Right kidney (tissue), 9 donors: ENCODE results near the gene TNFRSF11A.

Experiments used
- DNase-seq: peaks from one replicate; pipeline ENCODE4 v3.0.0-alpha.2; 2016
- long read RNA-seq, 8 donors: transcript quantifications; one replicate each; lab custom pipeline, GENCODE V29; 2026

Gene TNFRSF11A
- long read RNA-seq, donor 1 = 0 reads
- long read RNA-seq, donor 2 = 0 reads
- long read RNA-seq, donor 3 = 0 reads
- long read RNA-seq, donor 4 = 0 reads
- long read RNA-seq, donor 5, full-length matches to known transcripts = 1 of 1 reads
- long read RNA-seq, donor 5, partial matches to known transcripts = 0 of 1 reads
- long read RNA-seq, donor 5, other reads (novel, unspliced or antisense) = 0 of 1 reads
- long read RNA-seq, donor 6 = 0 reads
- long read RNA-seq, donor 7 = 0 reads
- long read RNA-seq, donor 8 = 0 reads

- peak; percentile 65 for DNase-seq
Observed at GRCh38 chr18:62324917-62325805, at the start of gene TNFRSF11A. TNFRSF11A (plus strand) TSS chr18:62325310; CDS start chr18:62325353, 43 bp downstream.

DNA sequence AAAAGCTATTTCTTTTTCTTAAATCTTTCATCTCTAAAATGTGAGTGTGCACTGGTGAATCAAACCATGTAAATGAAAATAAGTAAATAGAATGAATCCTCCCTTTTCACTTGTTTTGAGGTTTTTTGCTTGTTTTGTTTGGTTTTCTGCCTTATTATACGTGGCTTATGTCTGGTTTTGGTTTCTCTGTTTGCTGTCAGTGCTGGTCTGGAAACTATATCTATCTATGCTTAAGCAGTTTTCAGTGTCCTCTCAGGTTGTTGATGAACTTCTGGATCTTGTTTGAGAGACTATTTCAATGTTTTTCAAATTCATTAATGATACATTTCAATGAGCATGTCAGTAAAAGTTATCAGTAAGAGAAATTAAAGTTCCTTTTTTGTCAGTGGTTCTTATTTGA lies 48.1 kb upstream of the TNFRSF11A start:
- no peak for DNase-seq

- DNase-seq = no peak
Observed at GRCh38 chr18:62279561-62279960, 45.5 kb upstream of the TNFRSF11A start.

GRCh38 chr18:62280058-62280457 lies 45.1 kb upstream of the TNFRSF11A start:
- no peak for DNase-seq

DNA sequence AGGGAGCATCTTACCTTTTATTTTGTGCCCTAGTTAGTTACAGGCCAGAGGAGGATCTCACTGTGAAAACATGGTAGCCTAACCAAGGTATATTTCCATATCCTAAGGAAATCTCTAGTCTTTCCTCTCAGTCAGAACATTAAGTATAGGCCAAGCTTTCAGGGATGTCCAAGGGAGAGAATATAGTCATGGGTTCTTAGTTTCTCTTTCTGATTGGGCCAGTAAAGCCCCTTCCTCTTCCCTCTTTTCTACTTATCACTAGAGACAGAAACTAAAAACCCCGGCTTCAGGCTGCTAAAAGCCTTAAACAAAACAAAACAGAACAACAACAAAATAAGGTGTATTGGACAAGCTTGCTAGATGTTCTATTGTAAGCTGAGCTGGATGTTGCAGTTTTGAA lies 44.3 kb upstream of the TNFRSF11A start:
- no peak for DNase-seq

- DNase-seq = no peak
Observed at GRCh38 chr18:62281684-62282083, 43.4 kb upstream of the TNFRSF11A start.

DNA sequence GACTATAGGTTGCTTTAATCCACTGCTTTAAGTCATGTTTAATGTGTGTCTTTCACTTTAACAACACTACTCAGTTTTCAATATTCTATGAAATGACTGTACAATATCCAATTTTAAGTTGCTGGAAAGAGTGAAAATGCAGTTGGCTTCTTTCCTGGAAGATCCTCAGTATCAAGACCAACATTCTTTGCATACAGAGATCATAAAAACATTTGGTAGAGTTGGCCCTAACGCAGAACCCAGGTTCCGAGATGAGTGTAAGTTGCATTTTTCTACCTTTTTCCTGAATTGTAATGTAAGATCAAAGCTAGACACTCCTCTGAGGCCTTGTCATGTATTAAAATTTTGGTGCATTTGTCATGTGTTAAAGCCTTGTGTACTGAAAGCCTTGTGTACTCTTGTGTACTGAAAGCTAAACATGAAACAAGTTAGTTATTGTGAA lies 42.9 kb upstream of the TNFRSF11A start:
- DNase-seq = no peak

- DNase-seq = no peak
Observed at GRCh38 chr18:62284637-62285036, 40.5 kb upstream of the TNFRSF11A start.

DNA sequence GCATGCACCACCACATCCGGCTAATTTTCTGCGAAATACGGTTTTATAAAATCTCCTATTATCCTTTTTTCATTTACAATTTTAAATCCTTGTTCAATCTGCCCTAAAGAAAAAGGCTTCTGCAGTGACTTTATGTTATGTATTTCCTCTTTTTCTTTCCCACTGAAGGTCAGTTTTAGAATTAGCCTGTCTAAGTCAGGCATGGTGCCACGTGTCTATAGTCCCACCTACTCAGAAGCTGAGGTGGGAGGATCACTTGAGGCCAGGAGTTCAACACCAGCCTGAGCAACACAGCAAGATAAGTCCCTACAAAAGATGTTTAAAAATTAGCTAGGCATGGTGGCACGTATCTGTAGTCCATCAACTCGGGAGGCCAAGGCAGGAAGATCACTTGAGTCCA lies 39.8 kb upstream of the TNFRSF11A start:
- no peak for DNase-seq

DNA sequence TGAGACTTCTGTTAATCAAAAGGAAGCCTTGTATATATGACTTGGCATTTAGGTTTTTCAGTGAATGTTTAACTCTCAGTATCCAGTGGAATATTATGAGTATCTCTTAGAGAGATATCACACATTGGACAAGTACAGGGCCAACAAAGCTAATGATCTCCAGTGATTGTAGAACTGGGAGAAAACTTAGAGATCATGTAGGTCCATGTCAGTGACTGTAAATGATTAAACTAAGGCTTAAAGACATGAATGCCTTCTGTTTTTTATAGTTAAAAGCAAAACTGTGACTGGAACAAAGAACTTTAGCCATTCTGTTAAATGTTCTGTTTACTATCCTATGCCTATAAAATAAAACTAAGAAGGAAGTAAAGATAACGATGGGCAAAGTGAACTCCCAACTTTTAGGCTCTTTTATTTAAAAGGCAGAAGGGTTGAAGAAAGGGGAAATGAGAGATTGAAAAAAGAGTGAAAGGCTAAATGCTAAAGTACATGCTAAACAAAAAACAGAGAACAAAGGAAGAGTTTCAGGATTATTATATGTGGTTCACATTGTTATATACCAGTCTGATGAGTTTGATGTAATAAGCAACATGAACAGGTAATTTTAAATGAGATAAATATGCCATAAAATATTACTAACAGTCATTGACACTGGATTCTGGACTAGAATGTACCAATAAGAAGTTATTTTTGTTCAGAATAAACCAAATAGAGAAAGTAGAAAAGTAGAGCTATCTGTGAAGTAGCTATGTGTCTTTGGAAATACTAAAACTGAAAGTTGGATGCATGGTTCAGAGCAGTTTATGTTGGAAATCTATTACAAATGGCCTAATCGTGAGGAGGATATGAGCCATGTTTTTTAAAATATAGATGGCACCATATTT lies 37.1 kb upstream of the TNFRSF11A start:
- DNase-seq = no peak

- no peak for DNase-seq
Observed at GRCh38 chr18:62288665-62289008, 36.5 kb upstream of the TNFRSF11A start.

DNA sequence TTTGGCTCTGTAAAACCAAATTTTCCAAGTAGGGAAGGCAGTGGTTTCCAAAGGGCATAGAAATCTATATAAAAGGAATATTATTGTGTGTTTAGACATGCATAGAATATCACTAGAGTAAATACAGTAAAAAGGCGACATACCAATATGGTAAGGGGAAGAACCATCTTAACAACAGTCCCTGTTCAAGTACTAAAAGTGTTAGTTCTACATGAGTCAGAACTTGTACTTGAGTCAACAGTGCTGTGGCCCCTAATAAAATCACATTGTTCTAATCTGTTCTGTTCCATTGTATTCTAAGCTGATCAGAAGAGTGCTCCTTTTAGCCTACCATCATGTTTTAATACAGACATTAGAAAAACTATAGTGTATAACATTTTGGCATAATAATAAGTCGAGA lies 36.1 kb upstream of the TNFRSF11A start:
- no peak for DNase-seq

- no peak for DNase-seq
Observed at GRCh38 chr18:62294073-62294472, 31.0 kb upstream of the TNFRSF11A start.

DNA sequence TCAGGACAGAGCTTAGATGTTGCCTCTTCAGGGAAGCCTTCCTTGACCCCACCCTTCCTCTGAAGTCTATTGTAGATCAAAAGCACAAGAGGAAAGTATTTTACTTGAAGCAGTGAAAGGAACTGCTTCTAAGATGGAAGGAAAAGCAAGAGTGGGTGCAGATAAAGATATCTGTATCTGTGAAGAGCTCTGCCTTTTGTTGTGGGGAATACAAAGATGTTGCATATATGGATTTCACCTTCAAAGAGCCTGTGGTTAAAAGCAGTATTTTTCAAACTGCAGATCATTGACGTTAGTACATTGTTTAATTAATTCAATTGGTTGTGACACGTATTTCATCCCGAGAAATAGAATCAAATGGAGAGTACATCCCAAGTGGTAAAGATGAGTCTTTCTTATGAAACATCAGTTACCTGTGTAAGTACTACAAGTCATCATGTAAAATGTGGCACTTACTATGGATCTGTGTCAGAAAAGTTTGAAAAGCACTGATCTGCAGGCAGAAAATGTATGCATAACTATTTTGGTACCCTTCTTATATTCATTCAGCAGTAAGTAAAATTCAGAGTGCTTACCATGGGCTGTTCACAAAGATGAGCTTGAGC lies 24.6 kb upstream of the TNFRSF11A start:
- no peak for DNase-seq

GRCh38 chr18:62301322-62301721 lies 23.8 kb upstream of the TNFRSF11A start:
- no peak for DNase-seq

GRCh38 chr18:62312851-62313250 lies 12.3 kb upstream of the TNFRSF11A start:
- no peak for DNase-seq

DNA sequence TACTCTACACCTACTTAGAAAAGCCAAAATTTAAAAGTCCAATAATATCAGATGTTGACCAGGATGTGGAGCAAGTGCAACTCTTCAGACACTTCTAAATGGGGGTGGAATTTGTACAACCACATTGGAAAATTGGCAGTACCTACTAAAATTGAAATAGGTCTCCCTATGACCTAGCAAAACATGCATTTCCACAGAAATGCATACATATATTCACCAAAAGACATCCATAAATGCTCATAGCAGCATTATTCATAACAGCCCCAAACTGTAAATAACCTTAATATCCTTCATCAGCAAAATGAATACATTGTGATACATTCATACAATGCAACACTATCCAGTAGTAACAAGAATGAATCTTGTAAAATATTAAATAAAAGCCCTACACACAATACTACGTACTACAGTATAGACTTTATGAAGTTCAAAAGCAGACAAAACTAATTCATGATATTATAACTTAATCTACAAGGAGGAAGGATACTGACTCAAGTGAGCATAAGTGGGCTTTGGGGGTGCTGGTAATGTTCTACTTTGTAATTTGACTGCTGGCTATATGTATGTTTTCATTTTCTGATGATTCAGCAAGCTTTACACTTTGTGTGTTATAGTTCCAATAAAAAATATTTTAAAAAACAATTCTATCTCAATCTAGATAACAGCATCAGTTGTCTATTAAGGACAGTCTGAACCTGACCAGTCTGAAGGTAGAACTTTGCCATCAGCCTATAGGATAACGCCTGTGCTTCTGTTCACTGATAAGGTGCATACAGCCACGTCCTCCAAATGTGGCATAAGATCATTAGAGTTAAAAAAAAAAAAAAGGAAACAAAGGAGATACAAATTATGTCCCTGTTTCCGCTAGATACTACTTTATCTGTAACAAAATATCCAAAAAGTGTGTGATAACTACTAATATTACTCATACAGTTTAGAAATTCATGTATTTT lies 6.6 kb upstream of the TNFRSF11A start:
- DNase-seq = no peak

DNA sequence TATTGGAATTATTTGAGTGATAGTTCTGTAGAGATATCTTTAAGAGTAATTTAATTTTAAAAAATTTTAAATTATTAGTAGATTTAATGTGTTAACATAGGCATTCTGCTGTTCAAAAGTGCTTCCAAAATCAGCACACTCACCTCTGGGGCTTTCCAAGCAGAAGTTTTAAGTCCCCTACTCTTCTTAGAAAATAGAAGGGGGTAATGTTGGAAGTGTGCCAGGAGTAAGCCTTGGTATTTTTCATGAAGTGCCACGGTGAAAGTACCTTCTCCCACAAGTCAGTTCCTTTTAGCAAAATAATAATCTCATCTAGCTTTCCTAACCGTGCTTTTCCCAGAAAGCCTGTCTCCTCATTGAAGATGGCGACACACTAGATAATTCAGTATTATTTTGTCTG lies 3.9 kb upstream of the TNFRSF11A start:
- no peak for DNase-seq

DNA sequence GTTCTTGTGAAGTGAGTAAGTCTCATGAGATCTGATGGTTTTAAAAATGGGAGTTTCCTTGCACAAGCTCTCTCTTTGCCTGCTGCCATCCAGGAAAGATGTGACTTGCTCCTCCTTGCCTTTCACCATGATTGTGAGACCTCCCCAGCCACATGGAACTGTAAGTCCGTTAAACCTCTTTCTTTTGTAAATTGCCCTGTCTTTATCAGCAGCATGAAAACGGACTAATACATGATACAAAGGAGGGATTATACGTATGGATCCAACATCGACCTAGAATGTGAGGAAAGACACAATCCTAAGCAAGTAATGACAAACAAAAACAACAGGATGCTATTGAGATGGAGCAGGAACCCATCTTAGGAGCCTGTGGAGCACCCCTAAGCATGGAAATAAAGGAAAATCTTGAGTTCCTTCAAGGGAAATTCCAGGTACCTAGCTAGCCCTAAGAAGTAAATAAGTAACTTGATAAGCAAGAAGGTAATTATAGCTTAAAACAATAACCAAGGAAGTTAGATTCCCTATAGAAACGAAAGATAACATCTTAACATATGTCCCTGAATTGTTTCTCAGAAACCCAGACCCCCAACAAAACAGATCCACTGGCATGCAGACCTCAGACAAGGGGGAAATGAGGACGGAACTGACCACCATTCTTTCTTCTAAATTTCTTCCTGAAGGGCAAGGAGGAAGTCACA lies 1.5 kb upstream of the TNFRSF11A start:
- no peak for DNase-seq

DNA sequence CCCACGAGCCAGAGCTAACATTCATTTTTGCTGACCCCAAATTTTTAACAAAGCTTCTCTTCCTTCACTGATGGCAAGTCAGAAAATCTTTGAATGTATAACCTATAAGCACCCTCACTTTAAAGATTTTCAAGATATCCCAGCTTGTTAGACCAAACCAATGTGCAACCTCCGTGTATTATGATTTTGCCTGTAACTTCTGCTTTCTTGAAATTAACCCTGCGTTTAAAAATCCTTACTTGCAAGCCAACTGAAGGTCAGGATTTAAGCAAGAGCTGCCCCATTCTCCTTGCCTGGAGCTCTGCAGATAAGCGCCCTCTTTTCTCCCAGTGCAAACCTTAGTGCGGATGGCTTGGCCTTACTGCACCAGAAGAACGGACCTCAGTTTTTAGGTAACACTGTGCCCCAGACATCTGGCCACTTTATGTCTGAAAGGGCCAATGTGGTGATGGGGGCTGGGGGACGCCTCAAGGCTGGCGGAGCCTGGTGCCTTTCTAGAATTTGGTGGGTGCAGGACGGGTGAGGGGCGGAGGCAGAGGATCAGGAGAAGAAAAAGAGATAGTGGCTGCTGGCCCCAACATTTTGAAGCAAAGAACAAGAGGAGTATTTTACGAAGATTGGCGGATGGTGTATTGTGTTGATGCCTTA lies 805 bp upstream of the TNFRSF11A start:
- no peak for DNase-seq
